GM18502 (cell line): ENCODE results near the gene PIK3CD.
"Not testable (repeated sequence)": the region's sequence is repeated elsewhere in the genome, so short reads cannot be mapped to it uniquely, and the experiment has no call there.

Source experiments
- ATAC-seq: cut with Tn5 transposase; IDR thresholded peaks from one replicate; pipeline ENCODE4 v1.9.1; 2021; ENCODE audit warnings: mild to moderate bottlenecking; ENCODE audit not compliant: unreplicated experiment, poor library complexity

The PIK3CD gene

DNA sequence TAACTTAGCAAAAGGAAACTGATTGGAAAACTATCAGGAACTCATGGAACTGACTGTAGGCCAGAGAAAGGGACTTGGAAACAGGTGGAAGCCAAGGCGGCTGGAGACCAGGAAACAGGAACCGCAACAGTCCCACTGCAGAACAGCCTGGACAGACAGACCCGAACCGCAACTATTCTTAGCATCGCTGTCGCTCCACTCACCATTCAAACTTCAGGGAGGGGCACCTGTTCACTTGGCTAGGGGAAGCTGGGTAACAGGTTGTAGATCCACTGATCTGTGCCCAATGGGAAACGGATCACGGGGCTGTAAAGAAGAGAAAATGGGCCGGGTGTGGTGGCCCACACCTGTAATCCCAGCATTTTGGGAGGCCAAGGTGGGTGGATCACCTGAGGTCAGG, 110.3 kb downstream of the PIK3CD start:
- ATAC-seq = no peak

DNA sequence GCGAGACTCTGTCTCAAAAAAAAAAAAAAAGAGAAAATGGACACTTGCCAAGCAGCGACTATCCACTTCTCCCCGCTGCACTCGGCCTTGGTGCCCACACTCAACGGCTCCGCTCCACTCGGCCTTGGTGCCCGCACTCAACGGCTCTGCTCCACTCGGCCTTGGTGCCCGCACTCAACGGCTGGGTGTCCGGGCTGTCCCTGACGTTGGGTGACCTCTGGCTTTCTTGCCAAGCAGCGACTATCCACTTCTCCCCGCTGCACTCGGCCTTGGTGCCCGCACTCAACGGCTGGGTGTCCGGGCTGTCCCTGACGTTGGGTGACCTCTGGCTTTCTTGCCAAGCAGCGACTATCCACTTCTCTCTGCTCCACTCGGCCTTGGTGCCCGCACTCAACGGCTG, 110.9 kb downstream of the PIK3CD start:
- ATAC-seq = not testable (repeated sequence)

GRCh38 chr1:9763914-9764313, 112.4 kb downstream of the PIK3CD start:
- ATAC-seq = no peak

- no peak for ATAC-seq
These were observed 113.0 kb downstream of the PIK3CD start for GRCh38 chr1:9764550-9764949.

- no peak for ATAC-seq
These were observed 115.4 kb downstream of the PIK3CD start for GRCh38 chr1:9766759-9767442.

DNA sequence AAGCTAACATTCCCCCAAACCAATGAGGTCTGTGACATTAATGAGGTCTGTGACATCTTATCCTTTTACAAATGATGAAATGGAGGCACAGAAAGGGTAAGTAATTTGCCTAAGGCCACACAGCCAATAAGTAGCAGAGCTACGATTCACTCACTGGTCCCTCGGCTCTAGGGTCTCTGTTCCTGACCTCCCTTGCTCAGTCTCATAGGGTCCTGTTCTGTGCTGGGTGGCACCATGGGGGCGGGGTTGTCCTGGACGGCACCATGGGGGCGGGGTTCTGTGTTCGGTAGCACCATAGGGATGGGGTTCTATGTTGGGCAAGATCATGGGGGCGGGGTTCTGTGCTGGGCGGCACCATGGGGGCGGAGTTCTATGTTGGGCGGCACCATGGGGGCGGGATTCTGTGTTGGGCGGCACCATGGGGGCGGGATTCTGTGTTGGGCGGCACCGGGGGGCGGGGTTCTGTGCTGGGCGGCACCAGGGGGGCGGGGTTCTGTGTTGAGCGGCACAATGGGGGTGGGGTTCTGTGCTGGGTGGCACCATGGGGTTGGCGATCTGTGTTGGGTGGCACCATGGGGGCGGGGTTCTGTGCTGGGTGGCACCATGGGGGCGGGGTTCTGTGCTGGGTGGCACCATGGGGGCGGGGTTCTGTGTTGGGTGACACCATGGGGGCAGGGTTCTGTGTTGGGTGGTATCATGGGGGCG, 116.6 kb downstream of the PIK3CD start:
- no peak for ATAC-seq

GRCh38 chr1:9768983-9769382, 117.5 kb downstream of the PIK3CD start:
- no peak for ATAC-seq

GRCh38 chr1:9770298-9770697, 118.8 kb downstream of the PIK3CD start:
- ATAC-seq = no peak

- ATAC-seq = no peak
These were observed 123.5 kb downstream of the PIK3CD start for GRCh38 chr1:9774712-9775679.

GRCh38 chr1:9776685-9777084, 125.2 kb downstream of the PIK3CD start:
- ATAC-seq = no peak
